ENCODE data around the gene SPPL2C. TPM values are rescaled to one million over a fixed set of nuclear protein-coding genes. Genes with fewer than 3 reads are reported as not detected.
"Not testable (repeated sequence)": the region's sequence is repeated elsewhere in the genome, so short reads cannot be mapped to it uniquely, and the experiment has no call there.

SPPL2C gene
- total RNA-seq, 1 donor from 2014 or later: not detected

GRCh38 chr17:45847101-45847500, 2.4 kb downstream of the SPPL2C start:
- intact Hi-C loops (cut with DNase I): no loop called here
- no peak for DNase-seq (ENCODE audit: low spot score)

GRCh38 chr17:45847747-45848146, 3.1 kb downstream of the SPPL2C start:
- no peak for DNase-seq (ENCODE audit: low spot score)
- intact Hi-C loops (cut with DNase I): no loop called here

- DNase-seq (ENCODE audit: low spot score): no peak
- intact Hi-C loops (cut with DNase I): no loop called here
Measured at GRCh38 chr17:45848405-45848804, 3.7 kb downstream of the SPPL2C start.

GRCh38 chr17:45848868-45849535, 4.3 kb downstream of the SPPL2C start:
- intact Hi-C loops (cut with DNase I): no loop called here

GRCh38 chr17:45849536-45849990, 4.9 kb downstream of the SPPL2C start:
- no peak for DNase-seq (ENCODE audit: low spot score)
- intact Hi-C loops (cut with DNase I): no loop called here

More at GRCh38 chr17:45848868-45849535, 4.3 kb downstream of the SPPL2C start:
- DNase-seq (ENCODE audit: low spot score): no peak

- intact Hi-C loops (cut with DNase I): no loop called here
- DNase-seq (ENCODE audit: low spot score): no peak
Measured at GRCh38 chr17:45850011-45850410, 5.3 kb downstream of the SPPL2C start.

GRCh38 chr17:45850468-45850867, 5.8 kb downstream of the SPPL2C start:
- intact Hi-C loops (cut with DNase I): no loop called here
- no peak for DNase-seq (ENCODE audit: low spot score)

GRCh38 chr17:45851022-45851421, 6.3 kb downstream of the SPPL2C start:
- DNase-seq (ENCODE audit: low spot score): no peak
- intact Hi-C loops (cut with DNase I): no loop called here

- intact Hi-C loops (cut with DNase I): no loop called here
- DNase-seq (ENCODE audit: low spot score): no peak
Measured at GRCh38 chr17:45851464-45851863, 6.8 kb downstream of the SPPL2C start.

GRCh38 chr17:45851873-45852272, 7.2 kb downstream of the SPPL2C start:
- intact Hi-C loops (cut with DNase I): no loop called here
- no peak for DNase-seq (ENCODE audit: low spot score)

GRCh38 chr17:45852535-45853297, 8.0 kb downstream of the SPPL2C start:
- intact Hi-C loops (cut with DNase I): no loop called here
- DNase-seq (ENCODE audit: low spot score): no peak

GRCh38 chr17:45854209-45854608, 9.5 kb downstream of the SPPL2C start:
- intact Hi-C loops (cut with DNase I): no loop called here
- no peak for DNase-seq (ENCODE audit: low spot score)

- intact Hi-C loops (cut with DNase I): no loop called here
Measured at GRCh38 chr17:45855691-45856336, 11.1 kb downstream of the SPPL2C start.

GRCh38 chr17:45857977-45858708, 13.5 kb downstream of the SPPL2C start:
- DNase-seq (ENCODE audit: low spot score): no peak
- intact Hi-C loops (cut with DNase I): no loop called here

More at GRCh38 chr17:45855691-45856336, 11.1 kb downstream of the SPPL2C start:
- no peak for DNase-seq (ENCODE audit: low spot score)

GRCh38 chr17:45861165-45861564, 16.5 kb downstream of the SPPL2C start:
- no peak for DNase-seq (ENCODE audit: low spot score)
- intact Hi-C loops (cut with DNase I): no loop called here

GRCh38 chr17:45862127-45862526, 17.4 kb downstream of the SPPL2C start:
- intact Hi-C loops (cut with DNase I); DNase-seq (ENCODE audit: low spot score): not testable (repeated sequence)

- no peak for DNase-seq (ENCODE audit: low spot score)
Measured at GRCh38 chr17:45863857-45864654, 19.4 kb downstream of the SPPL2C start.

GRCh38 chr17:45867171-45867570, 22.5 kb downstream of the SPPL2C start:
- no peak for DNase-seq (ENCODE audit: low spot score)
- intact Hi-C loops (cut with DNase I): no loop called here

More at GRCh38 chr17:45863857-45864654, 19.4 kb downstream of the SPPL2C start:
- intact Hi-C loops (cut with DNase I): no loop called here

- DNase-seq (ENCODE audit: low spot score): no peak
- intact Hi-C loops (cut with DNase I): no loop called here
Measured at GRCh38 chr17:45867702-45868101, 23.0 kb downstream of the SPPL2C start.
